Caco-2 (cell line): ENCODE data around the gene ACER1. TPM values are rescaled to one million over a fixed set of nuclear protein-coding genes. Genes with fewer than 3 reads are reported as not detected.

ENCODE experiments used
- BruUV-seq: library from RNA; stranded (reverse); fragments of 400-500 nt; replicated peaks from 2 replicates; lab custom pipeline; 2021; lab: Mats Ljungman, UMichigan
- CTCF ChIA-PET: fragments of 300-600 bp; sonication (Branson Sonifier 250); formaldehyde crosslinking; loops from one replicate; lab custom pipeline; 2022; ENCODE audit warnings: antibody characterized with exemption; lab: Charles Lee
- POLR2A ChIA-PET: fragments of 300-600 bp; sonication (Branson Sonifier 250); formaldehyde crosslinking; loops from one replicate; lab custom pipeline; 2022; ENCODE audit warnings: antibody characterized with exemption; lab: Charles Lee
- DNase-seq, 2 experiments: peaks; one replicate each; pipeline versions ENCODE4 v3.0.0 to v3.0.0-alpha.2; 2020 to 2022
- H3K27me3 ChIP-seq: replicated peaks from 2 replicates; pipeline ENCODE4 v1.6.0; 2011; ENCODE audit warnings: low read length; ENCODE audit not compliant: control insufficient read depth, insufficient read depth
- H3K36me3 ChIP-seq: 2 replicates; pipeline ENCODE4 v1.5.1; 2011; ENCODE audit warnings: low read length; ENCODE audit not compliant: control insufficient read depth, insufficient read depth
- H3K4me1 ChIP-seq: fragments of 250-450 bp; sonication (Bioruptor Pico); 2 replicates; pipeline ENCODE4 v1.5.1; 2020; ENCODE audit warnings: mild to moderate bottlenecking
- H3K4me3 ChIP-seq: 2 replicates; pipeline ENCODE4 v1.5.1; 2011; ENCODE audit warnings: low read depth, mild to moderate bottlenecking, control low read depth, low read length
- H3K9me3 ChIP-seq: fragments of 250-450 bp; sonication (Bioruptor Pico); 2 replicates; pipeline ENCODE4 v1.5.1; 2020; ENCODE audit warnings: mild to moderate bottlenecking, moderate library complexity
- H3K27ac Mint-ChIP-seq: one replicate; pipeline ENCODE4 v1.8.0; 2022; ENCODE audit warnings: mixed read lengths; ENCODE audit not compliant: unreplicated experiment
- H3K27me3 Mint-ChIP-seq: one replicate; pipeline ENCODE4 v1.8.0; 2022; ENCODE audit warnings: mixed read lengths; ENCODE audit not compliant: insufficient read depth, unreplicated experiment
- H3K36me3 Mint-ChIP-seq: one replicate; pipeline ENCODE4 v1.8.0; 2022; ENCODE audit warnings: mild to moderate bottlenecking, mixed read lengths; ENCODE audit not compliant: insufficient read depth, unreplicated experiment
- H3K4me1 Mint-ChIP-seq: one replicate; pipeline ENCODE4 v1.8.0; 2022; ENCODE audit warnings: low read depth, mixed read lengths; ENCODE audit not compliant: unreplicated experiment
- H3K4me3 Mint-ChIP-seq: one replicate; pipeline ENCODE4 v1.8.0; 2022; ENCODE audit warnings: mild to moderate bottlenecking, moderate library complexity, mixed read lengths; ENCODE audit not compliant: unreplicated experiment
- H3K9me3 Mint-ChIP-seq: one replicate; pipeline ENCODE4 v1.8.0; 2022; ENCODE audit warnings: mixed read lengths; ENCODE audit not compliant: unreplicated experiment
- CTCF ChIP-seq, 2 experiments: fragments of 200-600 bp in 1 of 2; IDR thresholded peaks; 1 replicate in 1 of 2; 2 replicates in 1 of 2; pipeline versions ENCODE4 v1.5.1 to v1.8.0; 2011 to 2022; ENCODE audit warnings: antibody characterized with exemption in 1 of 2, control low read depth in 1 of 2, inconsistent platforms in 1 of 2, low read depth in 1 of 2, low read length in 1 of 2, mild to moderate bottlenecking in 1 of 2, moderate library complexity in 1 of 2; ENCODE audit not compliant: insufficient read depth in 1 of 2, severe bottlenecking in 1 of 2, unreplicated experiment in 1 of 2
- intact Hi-C: fragments of 100-400 bp; cut with micrococcal nuclease; formaldehyde crosslinking; loops from one replicate; pipeline ENCODE4 v1.10.0; 2022; ENCODE audit not compliant: unreplicated experiment
- total RNA-seq: library from RNA; stranded (reverse); gene quantifications from 2 replicates; pipeline ENCODE4 v1.2.3, GENCODE V29; 2022

Gene ACER1
- total RNA-seq, 1 experiment from 2014 or later: not detected

GRCh38 chr19:6279620-6279930, 53.8 kb downstream of the ACER1 start:
- H3K4me1 ChIP-seq: peaks cover 10% of the 10 kb centered on the region; the same call in 1 of the 2 replicates
- no peaks in the 10 kb centered on the region for H3K36me3 ChIP-seq
- peaks cover 14% of the 10 kb centered on the region for H3K4me1 Mint-ChIP-seq
- POLR2A ChIA-PET: no interaction called here
- H3K36me3 Mint-ChIP-seq: peaks cover 8% of the 10 kb centered on the region
- TF ChIP-seq CTCF (IDR thresholded peaks at IDR 0.05; ENCODE audit: insufficient read depth in 1 of 2, low read depth in 1 of 2, low read length in 1 of 2, severe bottlenecking in 1 of 2, unreplicated experiment in 1 of 2): no peak
- H3K27me3 ChIP-seq: no peaks in the 10 kb centered on the region
- DNase-seq: no peak
- no TSS peak for BruUV-seq
- peak overlapping the region; percentile 89 for H3K27ac Mint-ChIP-seq
- intact Hi-C loops: loop anchor here (10.0 kb wide), 1 partner anchor 145 kb away; the partner anchor contains the start of gene KHSRP
- H3K4me3 ChIP-seq: peak overlapping the region; percentile 61
- peak overlapping the region; percentile 92 for H3K4me3 Mint-ChIP-seq
- H3K9me3 ChIP-seq: no peaks in the 10 kb centered on the region
- CTCF ChIA-PET: interaction anchor here (0.5 to 0.9 kb wide), 2 partner anchors 74 to 153 kb away, joined by 3 to 4 read pairs; no protein-coding TSS in a partner anchor
- H3K9me3 Mint-ChIP-seq: no peaks in the 10 kb centered on the region
- no peaks in the 10 kb centered on the region for H3K27me3 Mint-ChIP-seq

- ChIA-PET CTCF (interaction anchor here (0.5 to 0.9 kb wide), 2 partner anchors 75 to 153 kb away, joined by 3 to 4 read pairs; no protein-coding TSS in a partner anchor), POLR2A (interaction anchor here (0.6 kb wide), 1 partner anchor 187 kb away, joined by 3 read pairs; no protein-coding TSS in a partner anchor)
- BruUV-seq: no TSS peak
- H3K27me3 Mint-ChIP-seq: no peaks in the 10 kb centered on the region
- H3K27ac Mint-ChIP-seq: peak overlapping the region; percentile 89
- intact Hi-C loops: loop anchor here (10.0 kb wide), 1 partner anchor 146 kb away; the partner anchor contains the start of gene KHSRP
- peaks cover 8% of the 10 kb centered on the region for H3K36me3 Mint-ChIP-seq
- peak overlapping the region; percentile 92 for H3K4me3 Mint-ChIP-seq
- H3K4me1 Mint-ChIP-seq: peaks cover 14% of the 10 kb centered on the region
- Histone ChIP-seq H3K4me1 (peaks cover 10% of the 10 kb centered on the region; the same call in 1 of the 2 replicates), H3K36me3 (no peaks in the 10 kb centered on the region), H3K9me3 (no peaks in the 10 kb centered on the region), H3K4me3 (peak overlapping the region; percentile 61), H3K27me3 (no peaks in the 10 kb centered on the region)
- no peaks in the 10 kb centered on the region for H3K9me3 Mint-ChIP-seq
- DNase-seq: peak in 1 of 2 experiments; percentile 16
- TF ChIP-seq CTCF (IDR thresholded peaks at IDR 0.05; ENCODE audit: insufficient read depth in 1 of 2, low read depth in 1 of 2, low read length in 1 of 2, severe bottlenecking in 1 of 2, unreplicated experiment in 1 of 2): no peak
These were observed 54.4 kb downstream of the ACER1 start for GRCh38 chr19:6278740-6279619.

GRCh38 chr19:6278051-6278450, 55.4 kb downstream of the ACER1 start:
- peak overlapping the region; percentile 89 for H3K27ac Mint-ChIP-seq
- peaks cover 10% of the 10 kb centered on the region; the same call in 1 of the 2 replicates for H3K4me1 ChIP-seq

More at GRCh38 chr19:6278051-6278450, 55.4 kb downstream of the ACER1 start:
- peak overlapping the region; percentile 17 for H3K4me3 ChIP-seq
- H3K36me3 Mint-ChIP-seq: peaks cover 8% of the 10 kb centered on the region
- no TSS peak for BruUV-seq
- H3K4me1 Mint-ChIP-seq: peaks cover 14% of the 10 kb centered on the region
- no peak for DNase-seq
- H3K9me3 Mint-ChIP-seq: no peaks in the 10 kb centered on the region
- no peaks in the 10 kb centered on the region for H3K9me3 ChIP-seq
- H3K4me3 Mint-ChIP-seq: peak overlapping the region; percentile 92
- intact Hi-C loops: loop anchor here (10.0 kb wide), 1 partner anchor 147 kb away; the partner anchor contains the start of gene KHSRP
- H3K27me3 Mint-ChIP-seq: no peaks in the 10 kb centered on the region
- CTCF ChIA-PET: no interaction called here
- H3K36me3 ChIP-seq: no peaks in the 10 kb centered on the region
- TF ChIP-seq CTCF (IDR thresholded peaks at IDR 0.05; ENCODE audit: insufficient read depth in 1 of 2, low read depth in 1 of 2, low read length in 1 of 2, severe bottlenecking in 1 of 2, unreplicated experiment in 1 of 2): no peak
- H3K27me3 ChIP-seq: no peaks in the 10 kb centered on the region
- POLR2A ChIA-PET: no interaction called here
